GM19043 (cell line): ENCODE measurements around the gene IL1RAPL2.
"Not testable (repeated sequence)": the region's sequence is repeated elsewhere in the genome, so short reads cannot be mapped to it uniquely, and the experiment has no call there.

Experiments used
- ATAC-seq: cut with Tn5 transposase; IDR thresholded peaks from one replicate; pipeline ENCODE4 v1.9.1; 2021; ENCODE audit warnings: low read depth; ENCODE audit not compliant: unreplicated experiment

Gene IL1RAPL2

DNA sequence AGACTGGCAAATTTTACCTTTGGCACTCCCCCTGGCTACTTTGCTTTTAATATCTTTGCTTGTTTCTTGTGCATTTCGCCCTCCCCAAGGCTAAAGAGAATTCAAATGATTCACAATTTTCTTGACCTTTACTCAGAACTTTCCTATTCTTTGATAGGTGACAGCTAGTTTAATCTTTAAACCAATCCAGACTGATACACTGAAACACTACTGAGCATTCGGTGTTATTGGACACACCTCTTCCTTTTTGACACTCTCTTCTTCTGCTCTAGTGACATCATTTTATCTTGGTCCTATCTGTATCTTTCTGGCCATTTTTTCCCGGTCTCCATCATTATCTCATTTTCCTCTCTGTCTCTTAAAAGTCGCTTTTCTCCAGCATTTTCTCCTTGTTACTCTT lies 103.1 kb downstream of the IL1RAPL2 start:
- no peak for ATAC-seq

DNA sequence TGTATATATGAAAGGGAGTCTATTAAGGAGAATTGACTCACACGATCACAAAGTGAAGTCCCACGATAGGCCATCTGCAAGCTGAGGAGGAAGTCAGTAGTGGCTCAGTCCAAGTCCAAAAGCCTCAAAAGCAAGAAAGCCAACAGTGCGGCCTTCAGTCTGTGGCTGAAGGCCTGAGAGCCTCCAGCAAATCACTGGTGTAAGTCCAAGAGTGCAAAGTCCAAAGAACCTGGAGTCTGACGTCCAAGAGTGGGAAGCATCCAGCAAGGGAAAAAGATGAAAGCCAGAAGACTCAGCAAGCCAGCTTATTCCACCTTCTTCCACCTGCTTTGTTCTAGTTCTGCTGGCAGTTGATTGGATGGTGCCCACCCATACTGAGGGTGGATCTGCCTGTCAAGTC lies 104.1 kb downstream of the IL1RAPL2 start:
- no peak for ATAC-seq

DNA sequence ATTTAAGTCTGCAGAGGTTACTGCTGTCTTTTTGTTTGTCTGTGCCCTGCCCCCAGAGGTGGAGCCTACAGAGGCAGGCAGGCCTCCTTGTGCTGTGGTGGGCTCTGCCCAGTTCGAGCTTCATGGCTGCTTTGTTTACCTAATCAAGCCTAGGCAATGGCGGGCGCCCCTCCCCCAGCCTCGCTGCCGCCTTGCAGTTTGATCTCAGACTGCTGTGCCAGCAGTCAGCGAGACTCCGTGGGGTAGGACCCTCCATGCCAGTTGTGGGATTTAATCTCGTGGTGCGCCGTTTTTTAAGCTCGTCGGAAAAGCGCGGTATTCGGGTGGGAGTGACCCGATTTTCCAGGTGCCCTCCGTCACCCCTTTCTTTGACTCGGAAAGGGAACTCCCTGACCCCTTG lies 111.5 kb downstream of the IL1RAPL2 start:
- not testable (repeated sequence) for ATAC-seq

DNA sequence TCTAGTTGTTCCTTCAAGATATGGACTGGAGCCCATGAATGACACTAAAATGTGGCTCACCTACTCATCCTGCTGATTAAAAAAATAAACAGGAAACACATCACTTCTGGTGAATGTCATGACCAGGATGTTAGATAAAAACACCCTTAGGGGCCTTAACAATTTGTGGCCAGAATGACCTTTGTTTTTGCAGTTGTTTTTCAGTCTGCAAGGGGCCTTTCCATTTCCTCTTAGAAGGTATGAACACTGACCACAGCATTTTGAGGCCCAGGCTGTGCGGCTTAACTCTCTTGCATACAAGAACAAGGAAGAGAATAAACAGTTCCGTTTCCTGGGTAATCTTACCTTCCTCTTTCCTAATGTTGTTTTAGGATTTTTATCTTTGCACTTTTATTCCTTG lies 113.2 kb downstream of the IL1RAPL2 start:
- no peak for ATAC-seq

DNA sequence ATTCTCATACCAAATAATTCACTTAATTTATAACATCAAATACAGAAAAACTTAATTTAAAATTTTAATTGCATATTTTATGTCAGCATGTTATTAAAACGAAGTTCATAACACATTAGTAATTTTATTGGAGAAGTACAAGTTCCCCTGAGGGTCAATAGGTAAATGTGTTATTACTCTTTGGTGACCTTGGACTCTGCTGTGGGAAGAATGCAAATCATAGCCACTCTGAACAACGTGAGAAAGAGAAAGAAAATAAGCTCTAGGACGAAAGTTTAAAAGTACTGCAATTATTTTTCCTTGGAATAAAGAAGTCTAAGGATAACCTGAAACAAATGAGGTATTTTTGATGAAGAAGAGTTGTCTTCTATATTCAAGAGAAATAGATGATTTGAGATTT lies 115.2 kb downstream of the IL1RAPL2 start:
- ATAC-seq = no peak

DNA sequence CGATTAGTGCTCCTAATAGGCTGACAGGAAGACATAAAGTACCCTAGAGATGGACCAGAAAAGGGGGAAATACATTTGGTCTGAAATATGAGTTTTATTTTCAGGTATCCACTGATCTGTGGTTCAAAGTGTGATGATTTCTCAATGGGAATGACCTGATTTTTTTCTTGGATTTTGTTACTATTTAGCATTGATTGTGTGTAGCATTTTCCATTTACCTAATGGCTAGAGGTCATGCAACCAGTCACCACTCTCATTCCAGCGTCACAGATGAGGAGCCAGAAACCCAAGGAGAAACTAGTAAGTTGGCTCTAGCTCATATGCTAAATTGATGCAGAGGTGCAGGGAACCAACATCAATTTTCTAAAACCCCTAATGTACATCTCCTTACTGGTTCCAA lies 118.1 kb downstream of the IL1RAPL2 start:
- ATAC-seq = no peak

DNA sequence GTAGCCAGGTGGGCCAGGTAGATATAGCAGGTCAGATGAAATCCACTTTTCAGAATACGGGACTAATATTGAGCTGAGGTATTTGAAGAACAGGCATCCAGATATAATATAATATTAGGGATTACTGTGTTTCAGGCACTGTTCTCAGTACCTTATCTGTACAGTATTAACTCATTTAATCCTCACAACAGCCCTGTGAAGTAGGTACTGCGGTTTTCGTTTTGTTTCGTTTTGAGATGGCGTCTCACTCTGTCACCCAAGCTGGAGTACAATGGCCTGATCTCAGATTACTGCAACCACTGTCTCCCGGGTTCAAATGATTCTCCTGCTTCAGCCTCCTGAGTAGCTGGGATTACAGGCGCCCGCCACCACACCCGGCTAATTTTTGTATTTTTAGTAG lies 129.6 kb downstream of the IL1RAPL2 start:
- no peak for ATAC-seq

DNA sequence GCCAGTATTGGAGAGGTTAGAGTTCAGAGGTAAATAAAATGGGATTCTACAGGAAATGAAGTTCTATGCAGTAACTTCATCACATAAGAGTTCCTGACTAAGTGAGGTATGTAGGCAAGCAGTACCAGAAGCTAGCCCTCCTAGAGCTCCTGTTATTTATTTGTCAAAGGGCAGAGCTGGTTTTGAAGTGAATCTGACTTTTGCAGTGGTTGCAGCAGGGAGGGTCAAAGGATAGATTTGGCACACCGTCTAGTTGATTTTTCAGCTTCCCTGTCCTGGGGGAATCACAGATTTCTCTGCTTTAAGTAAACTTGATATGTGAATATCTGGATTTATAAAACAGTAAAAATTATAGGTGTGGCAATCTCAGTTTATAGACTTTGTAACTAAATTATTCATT lies 130.7 kb downstream of the IL1RAPL2 start:
- ATAC-seq = no peak

DNA sequence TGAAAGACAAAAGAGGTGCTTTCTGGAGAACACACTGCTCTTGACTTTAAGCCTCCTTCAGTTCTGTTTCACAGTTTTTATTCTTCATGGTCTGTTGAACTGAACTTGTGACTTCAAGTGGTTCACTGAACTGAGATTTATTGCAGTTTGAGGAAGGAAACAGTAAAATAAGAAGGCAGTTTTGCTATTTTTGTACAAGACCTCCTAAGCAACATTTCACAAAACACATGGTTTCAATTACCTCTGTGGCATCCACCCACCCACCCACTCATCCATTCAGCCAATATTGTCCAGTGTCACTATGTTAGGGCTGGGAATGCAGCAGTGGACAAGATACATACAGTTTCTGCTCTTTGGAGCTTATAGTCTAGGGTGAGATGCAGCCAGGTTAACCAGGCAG lies 131.3 kb downstream of the IL1RAPL2 start:
- no peak for ATAC-seq

DNA sequence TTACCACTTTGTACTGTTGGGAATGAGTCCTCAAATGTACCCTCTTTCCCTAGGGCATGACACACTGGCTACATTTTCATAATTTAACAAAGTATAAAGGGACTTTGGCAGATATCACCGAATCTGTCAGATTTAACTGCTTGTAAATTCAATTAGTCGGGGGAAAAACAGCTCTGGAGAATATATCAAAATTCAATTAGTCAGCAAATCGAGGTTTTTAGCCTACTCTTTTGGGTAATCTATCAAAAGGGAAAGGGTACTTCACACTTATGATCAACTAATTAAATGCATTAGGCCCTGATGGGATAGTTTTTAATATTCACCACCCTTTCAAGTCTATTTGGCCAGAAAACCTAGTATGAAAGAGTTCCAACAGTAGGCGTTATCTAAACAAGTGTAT lies 141.0 kb downstream of the IL1RAPL2 start:
- ATAC-seq = no peak

DNA sequence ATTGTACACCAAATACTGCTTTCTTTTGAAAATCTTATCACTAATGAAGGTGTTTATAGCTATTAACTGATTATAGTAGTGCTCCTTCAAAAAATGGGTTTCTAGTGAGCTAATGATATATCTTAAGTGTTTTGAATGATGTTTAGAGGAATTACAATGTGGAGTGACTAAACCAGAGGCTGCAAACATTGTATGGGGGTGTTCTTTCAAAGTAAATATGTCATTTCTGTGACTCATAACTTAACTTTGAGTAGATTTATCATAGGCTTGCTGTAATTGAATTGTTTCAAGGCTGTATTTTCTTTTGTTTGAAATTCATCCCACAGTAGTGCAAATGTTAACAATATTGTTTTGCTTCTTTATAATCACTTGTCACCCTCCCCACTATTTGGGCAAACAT lies 141.6 kb downstream of the IL1RAPL2 start:
- no peak for ATAC-seq

DNA sequence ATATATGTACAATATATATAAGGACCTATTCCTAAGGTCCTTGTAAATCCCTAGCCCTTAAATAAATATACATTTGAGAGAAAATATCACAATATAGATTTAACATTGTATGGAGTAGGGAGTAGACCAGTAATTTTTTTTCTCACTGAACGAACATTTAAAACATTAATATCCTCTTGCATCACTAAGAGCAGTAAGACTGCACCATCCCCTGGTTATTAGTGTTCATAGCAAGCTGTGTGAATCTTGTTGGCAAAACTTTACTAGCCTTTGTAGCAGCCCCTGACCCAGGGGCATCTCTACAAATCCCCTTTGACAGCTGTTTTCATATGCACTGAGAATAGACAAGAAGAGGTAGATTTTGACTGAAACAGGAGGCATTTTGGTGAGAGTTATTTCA lies 146.5 kb downstream of the IL1RAPL2 start:
- no peak for ATAC-seq

DNA sequence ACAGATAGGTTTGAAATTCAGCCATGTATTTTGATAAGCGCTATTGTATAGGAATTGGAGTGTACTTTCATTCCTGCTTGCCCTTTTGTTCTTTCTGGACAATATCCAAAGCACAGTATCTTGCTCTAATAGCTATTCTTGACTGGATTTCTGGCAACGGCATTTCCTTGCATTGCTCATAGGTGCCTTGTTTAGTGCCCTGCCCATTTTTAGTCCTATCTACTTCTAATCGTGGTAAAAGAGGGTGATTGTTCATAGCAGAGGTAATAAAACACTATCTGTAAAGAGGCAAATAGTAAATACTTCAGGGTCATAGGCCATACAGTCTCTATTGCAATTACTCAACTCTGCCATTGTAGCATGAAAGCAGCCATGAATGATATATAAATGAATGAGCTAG lies 155.9 kb downstream of the IL1RAPL2 start:
- no peak for ATAC-seq

DNA sequence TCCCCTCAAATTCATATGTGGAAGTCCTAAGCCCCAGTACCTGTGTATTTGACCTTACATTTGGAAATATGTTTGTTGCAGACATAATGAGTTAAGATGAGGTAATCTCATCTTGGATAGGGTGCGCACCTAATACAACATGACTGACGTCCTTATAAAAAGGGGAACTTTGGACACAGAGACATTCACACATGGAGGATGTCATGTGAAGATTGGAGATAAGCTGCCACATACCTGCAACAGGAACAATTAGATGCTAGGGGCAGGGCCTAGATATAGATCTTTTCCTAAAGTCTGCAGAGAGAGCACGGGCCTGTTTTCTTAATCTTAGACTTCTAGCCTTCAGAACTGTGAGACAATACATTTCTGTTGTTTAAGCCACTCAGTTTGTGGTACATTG lies 162.5 kb downstream of the IL1RAPL2 start:
- no peak for ATAC-seq

DNA sequence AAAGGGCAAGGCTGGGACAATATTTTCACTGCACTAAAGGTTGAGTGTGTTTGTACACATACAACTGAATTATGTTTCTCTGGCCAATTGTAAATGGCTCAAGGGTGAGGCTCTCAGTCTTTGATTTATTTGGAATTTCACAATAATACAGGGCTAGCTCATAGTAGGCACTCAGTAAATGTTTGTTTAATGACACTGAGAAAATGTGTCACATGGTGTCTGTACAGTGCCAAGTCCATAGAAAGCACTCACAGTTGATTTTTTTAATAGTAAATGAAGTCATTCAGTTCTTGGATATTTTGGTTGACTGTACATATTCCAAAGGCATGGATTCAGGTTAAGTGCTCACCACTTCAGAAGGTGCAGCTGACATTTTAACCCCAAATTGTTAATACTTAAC lies 176.4 kb downstream of the IL1RAPL2 start:
- no peak for ATAC-seq

DNA sequence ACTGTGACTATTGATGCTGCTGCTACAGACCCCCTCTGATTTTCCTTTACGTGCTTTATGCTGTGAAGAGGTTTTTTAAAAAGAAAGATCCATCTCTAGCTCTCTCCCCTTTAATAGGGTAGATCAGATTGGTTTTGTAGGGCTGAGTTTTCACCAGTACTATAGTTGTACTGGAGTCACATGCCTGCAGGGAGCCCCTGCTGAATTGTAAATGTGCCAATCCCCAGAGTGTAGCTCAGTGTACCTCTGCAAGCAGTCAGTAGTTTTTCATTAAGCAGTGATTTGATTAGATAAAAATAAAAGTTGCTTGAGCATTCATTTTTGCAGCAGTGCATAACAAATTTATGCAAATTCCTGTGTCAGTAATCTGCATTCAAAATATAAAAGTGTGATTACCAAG lies 179.2 kb downstream of the IL1RAPL2 start:
- ATAC-seq = no peak

DNA sequence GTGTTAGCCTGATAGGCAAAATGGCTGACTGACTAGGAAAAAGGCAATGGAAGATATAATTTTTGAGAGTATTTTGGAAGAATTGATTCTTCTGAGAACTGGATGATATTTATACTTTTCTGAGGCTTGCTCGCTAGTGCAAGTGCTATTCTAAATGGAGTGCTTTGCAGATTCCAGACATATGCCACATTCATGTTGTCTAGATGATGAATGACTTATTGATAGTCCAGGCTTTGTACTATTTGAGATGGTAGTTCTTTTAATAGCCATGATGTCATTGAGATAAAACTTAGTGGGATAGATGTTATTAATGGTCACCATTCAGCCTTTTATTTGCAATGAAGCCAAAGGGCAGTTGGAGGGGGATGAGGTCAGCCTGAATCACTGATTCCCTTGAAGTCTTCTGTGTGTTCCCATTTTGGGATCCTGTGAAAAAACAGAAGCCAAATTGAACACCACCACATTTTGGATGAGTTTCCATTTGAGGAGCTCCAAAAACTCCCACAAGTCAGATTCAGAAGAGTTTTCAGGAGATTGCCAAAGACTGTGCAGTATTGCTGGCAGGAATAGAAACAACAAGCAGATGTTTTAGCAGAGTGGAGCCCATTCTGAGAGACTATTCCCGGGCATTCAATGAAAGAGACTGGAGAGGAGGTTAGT lies 184.1 kb downstream of the IL1RAPL2 start:
- ATAC-seq = no peak

DNA sequence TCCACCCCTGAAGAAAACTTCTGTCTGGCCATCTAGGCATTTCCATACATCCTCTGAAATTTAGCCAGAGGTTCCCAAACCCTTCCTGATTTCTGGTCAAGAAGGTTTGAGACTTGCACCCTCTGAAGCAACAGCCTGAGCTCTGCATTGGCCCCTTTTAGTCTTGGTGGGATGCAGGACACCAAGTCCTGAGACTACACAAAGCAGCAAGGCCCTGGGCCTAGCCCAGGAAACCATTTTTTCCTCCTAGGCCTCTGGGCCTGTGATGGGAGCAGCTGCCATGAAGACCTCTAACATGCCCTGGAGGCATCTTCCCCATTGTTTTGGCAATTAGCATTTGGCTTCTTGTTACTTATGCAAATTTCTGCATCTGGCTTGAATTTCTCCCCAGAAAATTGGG lies 196.6 kb downstream of the IL1RAPL2 start:
- no peak for ATAC-seq

DNA sequence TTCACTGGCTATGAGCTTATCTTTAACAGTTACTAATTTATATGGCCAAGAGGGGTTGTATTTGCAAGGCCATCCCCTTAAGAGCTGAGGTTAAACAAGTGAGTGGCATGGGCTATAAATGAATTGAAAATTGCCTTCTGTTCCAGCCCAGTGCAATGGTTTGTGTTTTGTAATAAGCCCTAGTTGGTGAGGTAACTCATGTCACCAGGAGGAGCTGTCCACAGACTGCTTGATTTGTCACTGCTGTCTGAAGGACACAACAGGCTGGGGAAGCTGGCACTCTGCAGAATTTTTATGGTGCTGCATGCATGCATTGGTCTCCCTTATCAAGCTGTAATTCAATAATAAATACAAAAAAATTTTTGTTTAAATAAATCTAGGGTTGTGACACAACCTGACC lies 223.8 kb downstream of the IL1RAPL2 start:
- no peak for ATAC-seq

DNA sequence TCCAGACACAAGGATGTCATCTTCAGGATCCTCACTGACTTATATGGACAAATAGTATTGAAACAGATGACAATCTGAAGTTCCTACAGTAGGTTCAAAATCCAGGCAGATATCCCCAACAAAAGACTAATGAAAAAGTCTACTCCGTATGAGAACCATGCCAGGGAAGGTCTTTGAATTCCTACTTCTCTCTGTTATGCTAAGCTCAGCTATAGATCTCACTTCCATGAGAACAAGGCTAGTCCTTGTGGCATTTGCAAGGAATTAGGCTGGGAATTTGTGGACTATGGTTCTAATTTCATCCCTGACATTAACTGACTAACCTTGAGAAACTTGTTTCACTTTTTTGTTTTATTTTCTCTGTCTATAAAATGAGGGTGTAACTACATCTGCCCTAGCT lies 229.8 kb downstream of the IL1RAPL2 start:
- no peak for ATAC-seq

DNA sequence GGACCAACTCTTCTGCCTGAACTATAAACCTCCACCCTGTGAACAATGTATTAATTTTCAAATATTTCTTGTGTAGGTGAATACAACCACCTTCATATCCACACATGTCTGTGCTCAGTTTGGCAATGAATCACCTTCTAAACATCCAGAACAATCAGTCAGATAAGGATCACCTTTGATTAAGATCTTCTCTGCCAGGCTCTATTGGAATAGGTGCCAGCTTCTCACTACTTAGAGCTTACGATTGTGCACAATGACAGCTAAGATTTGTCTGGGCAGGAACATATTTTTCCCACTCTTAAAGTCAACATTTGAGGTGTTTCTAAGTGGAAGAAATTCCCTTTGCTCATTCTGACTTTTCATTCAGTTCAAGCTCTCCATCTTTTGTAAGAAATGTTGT lies 237.2 kb downstream of the IL1RAPL2 start:
- no peak for ATAC-seq

DNA sequence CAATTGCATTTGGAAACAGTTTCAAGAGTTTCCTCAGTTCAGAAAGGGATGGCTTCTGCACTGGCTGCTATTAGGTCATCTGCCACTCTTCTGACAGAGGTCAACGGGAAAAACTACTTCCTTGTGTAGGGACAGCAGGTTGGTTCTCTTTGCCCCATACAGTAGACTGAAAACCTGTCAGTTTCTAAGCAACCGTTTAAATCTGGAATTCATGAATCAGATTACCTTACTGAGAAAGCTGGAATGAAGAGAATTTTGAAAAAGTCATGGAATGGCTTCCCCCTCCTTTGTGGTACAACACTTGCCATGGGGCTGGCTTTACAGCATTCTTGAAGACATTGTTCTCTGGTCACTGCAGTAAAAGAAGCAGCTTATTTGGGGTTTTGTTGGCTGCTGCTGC lies 240.3 kb downstream of the IL1RAPL2 start:
- no peak for ATAC-seq

DNA sequence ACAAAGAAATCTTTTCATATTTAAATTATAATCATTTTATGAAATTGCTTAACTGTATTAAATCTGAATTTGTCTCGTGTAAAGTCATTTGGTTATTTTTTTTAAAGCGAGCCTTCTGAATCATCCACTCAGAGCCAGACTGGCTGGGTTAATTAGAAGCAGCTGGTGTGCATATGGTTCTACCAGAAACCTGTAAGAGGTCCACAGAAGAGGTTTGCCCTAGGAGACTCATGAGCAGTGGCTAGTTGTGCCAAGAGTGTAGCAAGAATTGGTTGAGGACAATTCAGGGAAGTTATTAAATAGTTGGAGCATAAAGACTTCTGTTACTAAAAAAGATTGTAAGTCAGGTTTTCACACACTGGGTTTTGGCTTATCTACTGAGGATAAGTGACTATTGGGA lies 267.4 kb downstream of the IL1RAPL2 start:
- ATAC-seq = no peak
